A172 (cell line): Measurements from ENCODE around the gene NBEA. TPM values are rescaled to one million over a fixed set of nuclear protein-coding genes. Genes with fewer than 3 reads are reported as not detected.

Experiments
- DNase-seq: peaks from one replicate; pipeline ENCODE4 v3.0.0-alpha.2; 2015; ENCODE audit warnings: low spot score
- total RNA-seq: library from RNA; depleted of rRNA; stranded (reverse); fragments of >200 nt; shearing (Covaris generic); gene quantifications from 2 replicates; pipeline ENCODE4 v1.2.3, GENCODE V29; 2014

NBEA gene
- total RNA-seq, 1 experiment from 2014 or later, result 2.5 TPM

DNA sequence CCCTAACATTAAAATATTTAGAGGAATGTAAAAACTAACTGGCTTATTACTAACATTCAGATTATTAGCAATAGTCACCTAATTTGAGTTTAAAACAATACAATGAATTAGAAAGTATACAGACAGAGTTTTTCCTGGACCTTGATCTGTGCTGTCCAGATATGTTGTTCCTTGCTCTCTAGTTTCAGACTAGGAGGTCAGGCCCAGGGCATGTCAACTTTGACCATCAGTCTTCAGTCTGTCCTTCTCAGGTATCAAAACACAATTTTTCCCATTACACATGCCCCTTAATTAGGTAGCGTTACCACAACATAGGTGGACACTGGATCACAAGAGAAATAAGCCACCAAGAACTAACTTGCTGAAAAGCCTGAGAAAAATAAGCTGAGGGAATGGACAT, 337.4 kb downstream of the NBEA start:
- DNase-seq, result no peak

DNA sequence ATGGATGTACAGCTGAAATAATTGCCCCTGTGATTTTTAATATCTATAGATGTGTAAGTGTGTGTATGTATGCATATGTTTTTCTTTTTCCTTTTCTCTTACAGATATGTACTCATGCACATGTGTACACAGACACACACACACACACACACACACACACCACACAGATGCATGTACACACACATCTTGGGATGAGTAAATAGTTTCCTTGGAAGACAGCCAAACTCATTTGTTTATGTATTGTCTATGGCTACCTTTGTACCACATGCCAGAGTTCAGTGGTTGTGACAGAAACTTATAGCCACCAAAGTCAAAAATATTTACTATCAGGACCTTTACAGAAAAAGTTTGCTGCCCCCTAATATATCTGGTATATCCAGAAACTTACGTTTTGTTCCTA, 341.8 kb downstream of the NBEA start:
- DNase-seq, result no peak

DNA sequence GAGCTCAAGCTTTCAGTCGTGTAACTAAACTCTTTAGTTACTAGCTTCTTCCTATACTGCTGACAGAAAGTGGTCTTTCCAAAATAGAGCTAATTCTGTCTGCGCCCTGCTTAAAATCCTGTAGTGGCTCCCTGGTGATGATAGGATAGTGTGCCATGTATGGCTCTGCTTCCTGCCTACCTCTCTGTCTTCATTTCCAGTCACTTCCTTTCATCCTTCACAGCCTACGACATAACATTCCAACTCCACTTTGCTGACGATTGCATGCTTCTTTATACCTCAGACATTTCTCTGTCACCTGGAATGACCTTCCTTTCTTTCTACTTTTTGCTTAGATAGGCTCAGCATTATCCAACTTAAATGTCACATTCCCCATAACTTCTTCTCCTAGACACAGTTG, 343.6 kb downstream of the NBEA start:
- DNase-seq, result no peak

DNA sequence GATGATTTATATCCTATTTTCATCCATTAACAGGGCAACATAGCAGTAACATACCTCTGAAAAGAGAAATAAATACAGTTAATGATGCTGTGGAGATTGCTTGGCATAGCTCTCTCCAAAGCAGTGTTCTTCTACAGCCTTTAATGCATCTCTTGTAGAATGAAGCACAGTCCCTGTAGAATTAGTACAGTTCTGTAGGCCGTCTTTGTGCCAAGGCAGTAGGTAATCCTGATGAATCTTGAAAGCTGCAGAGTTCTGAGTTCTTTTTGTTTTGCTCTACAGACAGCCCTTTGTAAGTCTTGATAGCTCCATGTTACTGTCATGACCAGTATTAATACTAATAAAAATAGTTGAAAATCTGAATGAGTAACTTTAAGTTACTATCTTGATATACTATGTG, 350.3 kb downstream of the NBEA start:
- no peak for DNase-seq

DNA sequence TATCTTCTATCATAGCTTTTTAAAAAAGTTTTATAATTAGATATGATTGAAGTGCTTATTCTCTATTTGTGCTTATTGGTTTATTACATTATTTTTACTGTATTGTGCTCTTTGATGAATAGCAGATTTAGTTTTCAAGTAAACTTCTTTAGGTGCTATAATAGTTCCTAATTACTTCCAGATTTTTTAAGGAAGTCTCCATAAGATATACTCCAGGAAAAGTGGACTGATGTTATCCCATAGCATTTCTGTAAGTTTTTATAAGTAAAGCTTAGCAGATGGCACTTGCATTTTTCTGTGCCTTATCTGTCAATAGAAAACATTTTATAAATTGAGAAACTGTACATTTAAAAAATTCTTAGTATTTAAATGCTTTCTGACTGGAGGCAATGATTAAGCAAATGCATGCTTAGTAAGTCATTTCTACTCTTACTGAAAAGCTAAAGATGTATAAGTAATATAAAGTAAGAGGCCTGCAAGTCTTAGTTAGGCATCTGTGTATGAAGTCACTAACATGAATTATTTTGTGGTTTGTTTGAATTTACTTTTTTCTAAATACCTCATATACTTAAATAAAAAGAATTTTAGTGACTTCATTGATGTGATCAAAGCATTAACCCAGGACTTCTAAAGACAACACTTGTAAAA, 351.6 kb downstream of the NBEA start:
- no peak for DNase-seq

DNA sequence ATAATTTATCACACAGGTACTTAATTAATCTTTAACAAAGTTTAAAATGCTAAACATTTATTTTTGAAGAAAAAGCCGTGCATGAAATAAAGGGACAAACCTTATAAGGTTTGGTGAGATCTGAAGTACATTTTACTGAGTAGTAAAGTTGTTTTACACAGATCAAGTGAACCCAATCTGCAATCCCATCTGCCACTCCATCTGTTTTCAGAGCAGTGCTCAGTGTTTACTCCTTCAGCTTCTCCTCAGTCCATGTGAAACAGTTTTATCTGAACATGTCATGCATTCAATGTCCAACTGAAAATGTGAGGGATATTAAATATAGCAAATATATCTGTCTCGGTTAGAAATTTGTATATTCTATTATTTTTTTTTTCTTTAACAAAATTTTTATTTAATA, 367.6 kb downstream of the NBEA start:
- no peak for DNase-seq

DNA sequence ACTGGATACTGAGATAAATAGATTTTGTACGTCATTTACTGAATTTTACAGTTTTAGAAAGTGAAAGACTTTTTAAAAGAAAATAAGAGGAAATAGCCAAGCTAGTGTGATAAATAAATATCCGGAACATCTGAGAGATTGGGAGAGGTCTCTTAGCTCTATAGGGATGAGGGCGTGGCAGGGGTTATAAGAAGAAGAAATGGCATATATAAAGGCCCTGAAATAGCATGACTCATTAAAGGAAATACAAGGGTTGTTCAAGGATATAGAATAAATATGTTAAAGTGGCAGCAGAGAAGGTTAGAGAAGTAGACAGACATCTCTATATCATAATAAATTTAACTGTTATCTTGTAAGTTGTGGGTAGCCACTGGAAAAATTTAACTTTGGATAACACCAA, 390.1 kb downstream of the NBEA start:
- DNase-seq, result no peak

DNA sequence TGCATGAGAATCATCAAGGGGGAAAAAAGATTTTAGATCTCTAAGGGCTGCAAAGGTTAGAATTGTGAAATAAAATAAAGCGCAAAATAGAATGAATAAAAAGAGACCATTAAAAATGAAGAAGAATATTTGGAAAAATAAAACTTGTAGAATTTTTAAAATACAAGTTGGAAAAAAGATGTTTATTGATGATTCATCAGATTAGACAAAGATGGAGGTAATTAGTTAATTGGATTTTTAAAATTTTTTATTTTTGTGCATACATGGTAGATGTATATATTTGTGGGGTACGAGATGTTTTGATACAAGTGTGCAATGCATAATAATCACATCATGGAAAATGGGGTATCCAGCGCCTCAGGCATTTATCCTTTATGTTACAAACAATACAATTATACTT, 391.1 kb downstream of the NBEA start:
- DNase-seq, result no peak

DNA sequence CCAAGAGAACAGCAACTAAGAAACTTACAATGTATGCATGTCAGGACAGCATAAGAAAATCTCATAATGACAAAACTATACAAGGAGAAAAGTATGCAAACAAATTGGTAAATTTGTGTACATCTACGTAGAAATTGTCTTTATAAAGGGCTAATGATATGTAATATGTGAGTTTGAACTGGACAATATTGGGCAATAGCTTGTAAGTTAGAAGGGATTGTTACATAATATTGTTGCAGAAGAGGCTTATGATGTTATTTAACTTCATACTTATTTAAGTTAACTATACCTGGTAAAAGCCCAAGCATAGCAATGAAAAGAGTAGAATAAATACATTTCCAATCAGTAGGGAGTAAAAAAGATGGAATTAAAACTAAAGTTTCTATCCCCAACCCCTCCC, 400.4 kb downstream of the NBEA start:
- no peak for DNase-seq

DNA sequence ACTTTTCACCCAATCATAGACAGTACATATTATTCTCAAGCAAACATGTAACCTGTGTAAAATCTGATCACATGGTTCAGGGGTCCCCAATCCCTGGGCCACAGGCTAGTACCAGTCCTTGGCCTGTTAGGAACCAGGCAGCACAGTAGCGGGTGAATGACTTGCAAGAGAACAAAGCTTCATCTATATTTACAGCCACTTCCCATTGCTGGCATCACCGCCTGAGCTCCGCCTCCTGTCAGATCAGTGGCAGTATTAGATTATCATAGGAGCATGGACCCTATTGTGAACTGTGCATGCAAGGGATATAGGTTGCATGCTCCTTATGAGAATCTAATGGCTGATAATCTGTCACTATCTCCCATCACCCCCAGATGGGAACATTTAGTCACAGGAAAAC, 401.3 kb downstream of the NBEA start:
- no peak for DNase-seq

DNA sequence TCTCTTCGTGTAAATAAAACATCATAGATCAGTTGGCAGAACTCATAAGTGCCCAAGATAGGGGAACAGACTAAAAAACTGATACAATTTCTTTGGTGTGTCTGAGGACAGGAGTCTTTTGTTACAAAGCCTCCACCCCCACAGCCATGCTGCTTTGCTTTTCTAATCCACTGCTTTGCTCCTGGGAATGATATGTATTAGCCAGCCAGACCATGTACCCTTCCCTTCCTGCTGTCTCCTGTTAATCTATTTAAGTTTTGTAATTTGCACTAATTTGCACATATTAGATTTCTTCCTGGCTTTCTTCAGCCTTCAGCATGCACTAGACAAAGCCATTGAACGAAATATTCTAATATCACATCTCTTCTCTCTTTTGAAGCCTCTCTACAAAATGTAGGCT, 403.9 kb downstream of the NBEA start:
- no peak for DNase-seq

DNA sequence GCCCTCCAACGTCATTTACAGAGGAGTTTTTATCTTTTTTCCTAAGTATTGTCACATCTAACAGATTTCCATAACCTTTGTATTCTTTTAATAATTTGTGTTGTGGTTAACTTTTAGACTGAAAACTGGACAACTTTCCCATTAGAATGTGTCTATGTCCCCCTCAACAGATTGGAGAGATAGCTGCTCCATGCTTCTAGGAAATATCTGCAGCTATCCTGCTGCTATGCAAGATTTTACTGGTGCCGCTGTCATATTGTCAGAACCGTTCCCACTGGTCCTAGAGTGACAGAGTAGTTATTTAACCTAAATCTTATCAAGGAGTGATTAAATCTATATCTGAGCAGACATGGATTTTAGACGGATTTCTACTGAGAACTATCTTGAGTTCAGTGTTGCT, 404.4 kb downstream of the NBEA start:
- no peak for DNase-seq

DNA sequence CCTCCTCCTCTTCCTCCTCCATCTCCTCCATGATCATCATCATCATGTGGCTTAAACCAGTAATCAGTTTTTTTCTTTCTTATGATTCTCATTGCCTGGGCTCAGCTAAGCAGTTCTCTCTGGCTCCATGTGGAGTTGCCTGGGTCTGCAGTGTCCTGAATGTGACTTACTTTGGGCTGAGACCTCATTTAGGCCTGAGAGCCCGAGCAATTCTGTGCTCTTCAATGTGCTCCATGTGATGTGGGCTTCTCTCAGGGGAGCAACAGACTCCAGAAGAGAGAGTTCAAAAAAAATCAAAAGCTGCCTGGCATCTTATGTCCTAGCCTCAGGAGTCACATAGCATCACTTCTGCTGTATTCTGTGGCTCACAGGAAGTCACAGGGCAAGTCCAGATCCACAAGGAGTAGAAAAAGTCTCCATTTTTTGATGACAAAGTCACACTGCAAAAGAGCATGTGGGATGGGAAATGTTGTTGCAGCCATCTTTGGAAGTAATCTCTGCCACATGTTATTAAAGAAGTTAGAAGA, 405.7 kb downstream of the NBEA start:
- no peak for DNase-seq

DNA sequence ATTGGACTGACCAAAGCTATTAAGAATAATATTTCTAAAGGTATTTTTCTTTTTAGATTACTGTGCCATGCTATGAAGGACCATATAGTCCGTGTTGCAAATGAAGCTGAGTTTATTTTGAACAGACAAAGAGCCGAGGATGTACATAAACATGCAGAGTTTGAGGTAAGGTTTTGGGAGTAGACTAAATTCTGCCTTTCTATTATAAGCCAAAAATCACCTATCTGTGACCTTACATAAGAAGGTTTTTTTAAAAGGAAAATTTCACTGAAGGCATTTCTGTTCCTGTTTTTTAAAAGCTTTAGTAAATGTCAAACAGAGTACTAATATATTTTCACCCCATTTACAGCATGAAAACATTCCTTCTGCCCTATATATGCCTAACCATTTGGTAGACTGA, 407.0 kb downstream of the NBEA start:
- DNase-seq, result no peak

DNA sequence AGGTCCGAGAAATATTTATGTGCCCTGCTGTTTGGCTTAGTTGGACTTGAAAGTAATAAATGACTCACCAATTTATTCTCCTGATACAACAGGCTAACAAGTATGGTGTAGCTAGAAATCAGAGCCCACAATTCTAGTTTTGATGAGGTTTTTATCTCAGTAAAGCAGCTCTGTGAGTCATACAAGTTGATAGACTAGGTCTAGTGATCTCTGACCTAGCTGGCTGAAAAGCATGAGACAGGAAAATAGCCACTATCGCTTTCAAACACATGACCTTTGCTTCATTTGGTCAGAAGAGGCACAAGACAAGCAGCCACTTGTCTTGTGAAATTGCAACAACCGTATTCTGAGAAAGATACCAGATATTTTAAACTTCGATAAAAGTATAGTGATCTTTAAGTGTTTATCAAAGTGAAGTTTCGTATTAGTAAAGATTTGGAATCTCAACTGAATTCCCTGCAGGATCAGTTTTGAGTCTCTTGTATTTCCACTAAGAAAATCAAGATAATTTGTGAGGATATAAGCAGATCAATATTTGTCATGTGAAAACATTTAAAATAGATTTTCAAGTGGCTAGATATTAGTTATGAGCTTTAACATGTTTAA, 407.7 kb downstream of the NBEA start:
- DNase-seq, result peak; percentile 46

DNA sequence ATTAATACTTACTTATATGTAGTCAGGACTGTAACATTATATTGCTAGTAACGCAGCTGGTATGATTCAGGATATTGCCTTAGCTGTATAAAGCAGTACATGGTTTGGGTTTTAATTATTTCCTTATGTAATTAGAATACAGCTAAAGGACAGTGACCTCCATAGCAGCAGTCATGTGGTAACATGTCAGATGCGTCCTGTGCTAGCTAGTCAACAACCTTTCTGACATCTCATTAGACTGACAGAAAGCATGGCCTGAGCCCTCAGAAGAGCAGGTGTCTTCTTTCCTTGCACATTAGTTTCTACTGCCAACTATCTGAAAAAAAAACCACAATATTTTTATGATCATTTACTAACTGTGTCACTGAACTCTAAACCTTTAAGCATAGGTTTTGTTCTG, 412.2 kb downstream of the NBEA start:
- no peak for DNase-seq

DNA sequence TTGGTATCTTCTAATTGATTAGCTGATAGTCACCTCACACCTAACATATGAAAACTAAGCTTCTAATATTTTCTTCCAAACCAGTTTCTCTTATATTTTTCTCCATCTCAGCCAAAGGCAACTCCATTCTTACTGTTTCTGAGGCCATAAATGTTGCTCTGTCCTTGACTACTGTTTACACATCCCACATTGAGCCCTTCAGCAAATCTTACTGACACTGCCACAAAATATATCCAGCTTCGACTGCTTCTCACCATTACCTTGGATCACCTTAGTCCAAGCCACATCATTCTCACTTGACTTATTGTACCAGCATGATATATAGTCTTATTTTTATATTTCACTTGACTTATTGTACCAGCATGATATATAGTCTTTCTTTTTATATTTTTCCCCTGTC, 412.8 kb downstream of the NBEA start:
- no peak for DNase-seq

DNA sequence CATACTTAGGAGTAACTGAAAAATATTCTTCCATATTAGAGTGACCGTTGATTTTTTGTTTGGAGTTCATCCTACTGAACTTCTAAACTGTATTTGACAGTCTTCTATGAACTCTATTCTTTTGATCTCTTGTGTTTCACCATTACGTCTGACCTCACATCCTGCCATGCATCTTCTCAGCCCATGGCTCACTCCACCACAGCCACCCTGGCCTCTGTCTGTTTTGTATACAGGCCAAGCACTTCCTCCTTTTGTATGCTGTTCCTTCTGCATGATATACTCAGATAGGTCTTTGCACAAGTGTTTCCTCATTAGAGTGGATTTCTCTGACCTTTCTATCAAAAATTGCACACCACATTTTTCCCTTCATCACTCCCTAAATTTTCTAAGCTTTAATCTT, 414.5 kb downstream of the NBEA start:
- no peak for DNase-seq

DNA sequence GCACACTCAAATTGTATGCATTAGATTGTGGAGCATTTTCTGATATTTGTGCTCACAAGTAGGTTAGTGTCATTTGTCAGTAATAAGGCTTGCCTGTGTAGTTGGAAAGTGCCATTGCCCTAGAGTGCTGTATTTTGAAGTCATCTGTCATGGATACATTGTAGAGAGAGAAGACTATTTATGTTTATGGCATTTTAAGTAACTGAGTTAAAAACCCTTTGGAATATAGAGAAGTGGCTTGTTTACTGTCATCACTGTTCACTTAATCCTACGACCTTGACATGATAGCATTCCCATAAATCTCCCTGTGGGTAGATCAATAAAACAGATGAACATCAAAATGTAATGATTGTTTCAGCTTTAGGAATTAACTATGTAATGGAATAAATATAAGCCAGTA, 423.8 kb downstream of the NBEA start:
- DNase-seq, result no peak

DNA sequence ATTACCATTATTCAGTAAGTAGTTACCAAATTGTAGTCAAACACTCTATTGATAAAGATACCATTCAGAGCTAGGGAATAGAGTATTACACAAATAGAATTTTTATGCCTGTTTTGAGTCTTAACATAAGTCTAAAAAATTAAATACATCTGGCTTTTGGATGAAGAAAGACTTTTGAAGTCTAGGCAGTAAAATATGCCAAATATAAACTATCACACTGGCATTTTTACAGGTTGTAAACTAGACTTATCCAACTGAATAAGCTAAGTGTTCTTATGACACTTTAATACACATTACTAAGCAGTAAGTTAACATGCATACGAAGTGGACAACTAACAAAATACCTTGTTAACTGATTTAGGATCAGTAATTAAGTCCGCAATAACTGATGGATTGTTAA, 425.5 kb downstream of the NBEA start:
- DNase-seq, result no peak

DNA sequence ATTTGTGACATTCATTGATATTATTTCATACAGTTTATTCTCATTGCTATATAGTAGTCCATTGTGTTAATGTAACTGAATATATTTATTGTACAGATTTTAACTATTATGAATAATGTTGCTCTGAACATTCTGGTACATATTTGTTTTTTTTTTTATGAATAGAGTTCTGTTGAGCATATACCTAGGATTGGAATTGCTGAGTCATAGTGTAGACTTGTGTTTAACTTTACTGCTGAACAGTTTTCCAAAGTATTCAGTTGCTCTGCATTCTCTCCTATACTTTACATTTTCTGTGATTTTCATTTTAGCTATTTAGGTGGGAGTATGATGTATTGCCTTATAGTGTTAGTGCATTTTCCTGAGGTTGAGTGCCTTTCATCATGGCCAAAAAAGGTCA, 436.9 kb downstream of the NBEA start:
- no peak for DNase-seq

DNA sequence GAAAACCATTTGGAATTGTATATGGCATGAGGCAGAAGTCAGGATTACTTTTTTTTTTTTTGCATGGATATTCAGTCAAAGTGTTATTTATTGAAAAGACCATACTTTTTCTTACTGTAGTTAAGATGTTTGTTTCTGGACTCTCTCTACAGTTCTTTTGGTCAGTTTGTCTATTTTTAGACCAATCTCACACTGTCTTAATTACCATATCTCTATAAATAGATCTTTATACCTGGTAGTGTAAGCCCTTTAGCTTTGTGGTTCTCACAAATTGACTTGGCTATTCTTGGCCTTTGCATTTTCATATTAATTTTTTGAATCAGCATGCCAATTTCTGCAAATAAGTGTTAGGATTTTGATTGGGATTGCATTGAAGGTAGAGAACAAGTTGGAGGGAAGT, 437.6 kb downstream of the NBEA start:
- DNase-seq, result no peak

DNA sequence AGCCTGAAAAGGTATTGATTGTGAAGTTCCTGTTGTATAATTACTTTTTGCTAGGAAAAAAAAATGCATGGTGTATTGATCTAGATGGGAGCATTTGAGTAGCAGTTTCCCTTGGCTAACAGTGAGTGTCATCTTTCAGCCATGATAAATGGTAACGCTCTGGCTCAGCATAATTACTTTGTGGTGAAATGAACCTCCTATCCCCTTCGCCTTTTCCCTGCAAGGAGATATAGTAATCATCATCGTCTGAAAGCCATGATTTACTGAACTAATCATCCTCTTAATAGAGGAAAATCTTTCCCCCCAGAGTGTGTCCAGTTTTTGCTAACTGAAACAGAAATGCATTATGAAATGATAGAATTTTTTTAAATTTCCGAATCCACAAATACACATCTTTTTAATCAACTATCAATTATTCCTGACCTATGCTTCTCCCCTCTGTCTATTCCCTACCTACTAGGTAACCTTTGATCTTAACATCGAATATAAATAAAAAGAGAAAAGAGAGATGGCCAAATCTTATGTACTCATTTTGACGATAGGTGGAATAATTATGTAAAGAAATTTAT, 445.7 kb downstream of the NBEA start:
- no peak for DNase-seq
